Measurements from ENCODE around the gene ROR1. TPM values are rescaled to one million over a fixed set of nuclear protein-coding genes. Genes with fewer than 3 reads are reported as not detected.

Gene ROR1
- total and polyA plus RNA-seq, 2 of the 4 experiments (the other 2 are of a cell fraction) = 4.4 to 10.0 TPM

DNA sequence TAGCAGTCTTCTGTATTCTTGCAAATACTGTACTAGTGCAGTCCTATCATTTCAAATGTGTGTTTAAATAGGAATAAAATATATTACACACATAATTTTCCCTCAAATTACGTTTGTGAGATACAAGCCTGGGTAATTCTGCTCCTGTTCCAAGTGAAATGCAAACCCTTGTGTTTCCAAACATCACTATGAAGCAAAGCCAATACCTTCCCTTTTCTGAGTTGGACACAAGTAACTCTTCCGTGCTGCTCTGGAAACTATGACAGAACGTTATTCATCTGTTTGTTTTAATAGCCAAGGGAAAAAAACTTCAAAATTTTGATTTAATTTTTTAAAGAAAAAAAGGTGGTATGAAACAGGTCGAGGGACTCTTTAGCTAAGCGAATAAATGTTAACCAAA, 355.9 kb downstream of the ROR1 start:
- Histone ChIP-seq H3K4me2 (ENCODE audit: low read depth, low read length) (no peak overlapping the region), H3K23ac (ENCODE audit: low read depth, low read length) (no peak overlapping the region), H3K27me3 (ENCODE audit: control insufficient read depth, insufficient read depth, low read length) (peaks cover 2% of the 10 kb centered on the region; the same call in 1 of the 2 replicates), H3K9me1 (ENCODE audit: insufficient read depth, low read length) (peaks cover 8% of the 10 kb centered on the region; the same call in 1 of the 2 replicates), H3K18ac (ENCODE audit: low read depth, low read length) (no peak overlapping the region), H3K14ac (replicated peaks; ENCODE audit: low read depth, low read length) (no peak overlapping the region), H4K20me1 (ENCODE audit: insufficient read depth, low read length) (no peaks in the 10 kb centered on the region; the same call in 1 of the 2 replicates), H3K79me1 (ENCODE audit: low read depth in 1 of 2, low read length in 2 of 2) (no peaks in the 10 kb centered on the region), H4K8ac (ENCODE audit: low read depth in 2 of 2, low read length in 2 of 2) (no peak overlapping the region), H3K4ac (ENCODE audit: low read depth, low read length) (no peak overlapping the region), H3K9me3 (ENCODE audit: control insufficient read depth, insufficient read depth, low read length) (no peaks in the 10 kb centered on the region), H4K91ac (ENCODE audit: insufficient read depth, low read depth, low read length) (no peak overlapping the region), H2BK120ac (ENCODE audit: low read depth, low read length) (no peak overlapping the region), H3K4me3 (ENCODE audit: insufficient read depth, low read depth, low read length) (no peak overlapping the region), H2AK5ac (ENCODE audit: low read depth, low read length) (no peak overlapping the region), H2AFZ (replicated peaks; ENCODE audit: low read length, poor library complexity) (no peak overlapping the region), H2AK9ac (replicated peaks; ENCODE audit: low read depth, low read length, poor library complexity) (no peak overlapping the region), H3K4me1 (ENCODE audit: control insufficient read depth, insufficient read depth, low read length) (peaks cover 7% of the 10 kb centered on the region; the same call in 1 of the 2 replicates), H3K56ac (ENCODE audit: extremely low read depth, insufficient read depth, low read length) (no peak overlapping the region), H2BK15ac (ENCODE audit: low read depth, low read length) (no peak overlapping the region), H4K5ac (ENCODE audit: low read depth, low read length) (no peak overlapping the region), H3K36me3 (ENCODE audit: control insufficient read depth, insufficient read depth, low read length) (no peaks in the 10 kb centered on the region), H2BK20ac (ENCODE audit: low read depth, low read length) (no peak overlapping the region), H2BK5ac (ENCODE audit: low read depth, low read length, poor library complexity, severe bottlenecking) (no peak overlapping the region), H3K9ac (ENCODE audit: low read depth, low read length) (no peak overlapping the region), H3K27ac (ENCODE audit: insufficient read depth, low read length) (no peak overlapping the region)
- no peak for TF ChIP-seq CHD1 (IDR thresholded peaks at IDR 0.05; ENCODE audit: low read depth, low read length)
- TF ChIP-seq MAFK (IDR thresholded peaks at IDR 0.05; ENCODE audit: low read depth, low read length) = no peak
- TF ChIP-seq NFE2L2 (IDR thresholded peaks at IDR 0.05; ENCODE audit: low read depth, low read length) = no peak
- TF ChIP-seq CEBPB (IDR thresholded peaks at IDR 0.05; ENCODE audit: low read depth, low read length) = no peak
- TF ChIP-seq, protein P1, sequence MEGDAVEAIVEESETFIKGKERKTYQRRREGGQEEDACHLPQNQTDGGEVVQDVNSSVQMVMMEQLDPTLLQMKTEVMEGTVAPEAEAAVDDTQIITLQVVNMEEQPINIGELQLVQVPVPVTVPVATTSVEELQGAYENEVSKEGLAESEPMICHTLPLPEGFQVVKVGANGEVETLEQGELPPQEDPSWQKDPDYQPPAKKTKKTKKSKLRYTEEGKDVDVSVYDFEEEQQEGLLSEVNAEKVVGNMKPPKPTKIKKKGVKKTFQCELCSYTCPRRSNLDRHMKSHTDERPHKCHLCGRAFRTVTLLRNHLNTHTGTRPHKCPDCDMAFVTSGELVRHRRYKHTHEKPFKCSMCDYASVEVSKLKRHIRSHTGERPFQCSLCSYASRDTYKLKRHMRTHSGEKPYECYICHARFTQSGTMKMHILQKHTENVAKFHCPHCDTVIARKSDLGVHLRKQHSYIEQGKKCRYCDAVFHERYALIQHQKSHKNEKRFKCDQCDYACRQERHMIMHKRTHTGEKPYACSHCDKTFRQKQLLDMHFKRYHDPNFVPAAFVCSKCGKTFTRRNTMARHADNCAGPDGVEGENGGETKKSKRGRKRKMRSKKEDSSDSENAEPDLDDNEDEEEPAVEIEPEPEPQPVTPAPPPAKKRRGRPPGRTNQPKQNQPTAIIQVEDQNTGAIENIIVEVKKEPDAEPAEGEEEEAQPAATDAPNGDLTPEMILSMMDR (conservative IDR thresholded peaks at IDR 0.05; ENCODE audit: low read depth, low read length) = no peak
- no peak for TF ChIP-seq SMC3 (IDR thresholded peaks at IDR 0.05; ENCODE audit: low read depth, low read length)
- no peak for TF ChIP-seq RAD21 (IDR thresholded peaks at IDR 0.05; ENCODE audit: low read length)
- no peak for TF ChIP-seq MAZ (IDR thresholded peaks at IDR 0.05; ENCODE audit: borderline replicate concordance, low read depth, low read length)
- TF ChIP-seq BHLHE40 (IDR thresholded peaks at IDR 0.05; ENCODE audit: low read depth, low read length) = no peak
- no peak for TF ChIP-seq FOS (IDR thresholded peaks at IDR 0.05; ENCODE audit: low read depth, low read length)
- TF ChIP-seq RFX5 (IDR thresholded peaks at IDR 0.05; ENCODE audit: low read depth, low read length) = no peak
- TF ChIP-seq, protein P2, sequence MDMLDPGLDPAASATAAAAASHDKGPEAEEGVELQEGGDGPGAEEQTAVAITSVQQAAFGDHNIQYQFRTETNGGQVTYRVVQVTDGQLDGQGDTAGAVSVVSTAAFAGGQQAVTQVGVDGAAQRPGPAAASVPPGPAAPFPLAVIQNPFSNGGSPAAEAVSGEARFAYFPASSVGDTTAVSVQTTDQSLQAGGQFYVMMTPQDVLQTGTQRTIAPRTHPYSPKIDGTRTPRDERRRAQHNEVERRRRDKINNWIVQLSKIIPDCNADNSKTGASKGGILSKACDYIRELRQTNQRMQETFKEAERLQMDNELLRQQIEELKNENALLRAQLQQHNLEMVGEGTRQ (IDR thresholded peaks at IDR 0.05; ENCODE audit: low read depth, low read length) = no peak
- dilution Hi-C loops (cut with HindIII; ENCODE audit: low sequenced_read_pairs, unreplicated experiment) (no loop called here), intact Hi-C loops (cut with micrococcal nuclease) (no loop called here), in situ Hi-C loops (cut with MboI; ENCODE audit: low sequenced_read_pairs) (loop anchor here (10.0 kb wide), 1 partner anchor 515 kb away; no protein-coding TSS in a partner anchor)
- POLR2A ChIA-PET (ENCODE audit: unreplicated experiment) = no interaction called here
- CTCF ChIA-PET = no interaction called here
- BruUV-seq (replicated peaks) = no TSS peak
- WGBS, 2 experiments (ENCODE audit: extremely low coverage in 2 of 2, insufficient read length in 1 of 2) = no CpG with 5 or more reads among the region's 5 CpGs
- no peak for ATAC-seq (ENCODE audit: low read depth)
- peak; percentile 20 for DNase-seq
